GM12865 (cell line): ENCODE data around the gene MLLT3.

Experiments used
- DNase-seq: peaks from one replicate; pipeline ENCODE4 v3.0.0; 2010; ENCODE audit warnings: low read depth
- H3K4me3 ChIP-seq: 2 replicates; pipeline ENCODE4 v1.5.1; 2011; ENCODE audit warnings: mild to moderate bottlenecking, low read depth, low read length, control low read depth
- CTCF ChIP-seq: IDR thresholded peaks from 2 replicates; pipeline ENCODE4 v1.5.1; 2011; ENCODE audit warnings: low read length, control low read depth, low read depth, inconsistent platforms; ENCODE audit not compliant: insufficient read depth; ENCODE audit errors: missing control alignments

MLLT3 gene

GRCh38 chr9:20619487-20620200 lies 2.7 kb downstream of the MLLT3 start:
- peak overlapping the region; percentile 79 for H3K4me3 ChIP-seq

GRCh38 chr9:20618361-20618802 lies 3.9 kb downstream of the MLLT3 start:
- DNase-seq, result no peak
- no peak overlapping the region for H3K4me3 ChIP-seq
- TF ChIP-seq CTCF, result no peak

More at GRCh38 chr9:20619487-20620200, 2.7 kb downstream of the MLLT3 start:
- TF ChIP-seq CTCF, result no peak
- DNase-seq, result peak; percentile 29

- no peak for DNase-seq
- H3K4me3 ChIP-seq, result no peak overlapping the region
- TF ChIP-seq CTCF, result no peak
These were observed 5.5 kb downstream of the MLLT3 start for GRCh38 chr9:20616808-20617207.

- no peak overlapping the region for H3K4me3 ChIP-seq
- DNase-seq, result no peak
- TF ChIP-seq CTCF, result no peak
These were observed 7.6 kb downstream of the MLLT3 start for GRCh38 chr9:20614602-20615216.

- peak; percentile 21 for DNase-seq
- TF ChIP-seq CTCF, result peak; percentile 29
- H3K4me3 ChIP-seq, result no peak overlapping the region
These were observed 10.5 kb downstream of the MLLT3 start for GRCh38 chr9:20611691-20612287.

DNA sequence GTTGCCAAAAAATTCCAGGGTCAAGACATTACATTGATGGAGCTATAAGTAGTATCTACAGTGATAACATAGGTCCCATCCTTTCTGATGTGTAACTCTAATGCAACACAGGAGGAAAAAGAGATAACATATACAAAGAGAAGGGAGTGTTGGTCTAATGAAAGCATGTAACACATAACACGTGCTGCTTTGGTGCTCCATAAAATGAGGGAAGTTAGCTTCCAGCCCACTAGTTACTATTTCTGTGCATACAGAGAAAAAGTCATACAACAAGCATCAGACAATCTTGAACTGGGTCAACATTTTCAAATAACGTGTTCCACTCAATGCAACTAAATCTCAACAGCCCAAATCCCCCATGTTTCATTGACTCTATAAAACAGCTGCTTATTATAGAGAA lies 11.7 kb downstream of the MLLT3 start:
- TF ChIP-seq CTCF, result no peak
- H3K4me3 ChIP-seq, result no peak overlapping the region
- no peak for DNase-seq
